Neural progenitor cell (in vitro differentiated cells): ENCODE data around the gene HAPSTR1.

Experiments
- CTCF ChIP-seq: fragments of 200-600 bp; sonication (generic); IDR thresholded peaks from 2 replicates; pipeline ENCODE4 v1.5.1; 2017; ENCODE audit warnings: antibody characterized with exemption, mild to moderate bottlenecking
- EZH2 ChIP-seq: fragments of 200-600 bp; sonication (generic); IDR thresholded peaks from 2 replicates; pipeline ENCODE4 v1.6.1; 2017; ENCODE audit warnings: antibody characterized with exemption, mild to moderate bottlenecking, moderate library complexity

GRCh38 chr16:9092282-9092977, 986 bp downstream of the HAPSTR1 start:
- TF ChIP-seq CTCF (peak; percentile 29), EZH2 (no peak)
